GM06990 (cell line): ENCODE measurements around the gene PLOD1.

Source experiments
- DNase-seq: peaks from one replicate; pipeline ENCODE4 v3.0.0-alpha.2; 2011; ENCODE audit not compliant: insufficient read length; ENCODE audit errors: extremely low read depth
- H3K27me3 ChIP-seq: replicated peaks from 2 replicates; pipeline ENCODE4 v1.6.0; 2011; ENCODE audit warnings: low read length; ENCODE audit not compliant: control insufficient read depth, insufficient read depth
- H3K36me3 ChIP-seq: 2 replicates; pipeline ENCODE4 v1.5.1; 2011; ENCODE audit warnings: low read length; ENCODE audit not compliant: control insufficient read depth, insufficient read depth
- H3K4me3 ChIP-seq: replicated peaks from 2 replicates; pipeline ENCODE4 v1.5.1; 2011; ENCODE audit warnings: low read depth, mild to moderate bottlenecking, control low read depth, low read length
- CTCF ChIP-seq: IDR thresholded peaks from 2 replicates; pipeline ENCODE4 v1.5.1; 2011; ENCODE audit warnings: low read length, control low read depth, mild to moderate bottlenecking, inconsistent platforms; ENCODE audit not compliant: insufficient read depth, poor library complexity, severe bottlenecking

Gene PLOD1

GRCh38 chr1:12019858-12020509, 85.5 kb downstream of the PLOD1 start:
- no peak for TF ChIP-seq CTCF
- Histone ChIP-seq H3K4me3 (peak overlapping the region; percentile 91), H3K27me3 (no peaks in the 10 kb centered on the region), H3K36me3 (peaks cover 14% of the 10 kb centered on the region)
- no peak for DNase-seq

- TF ChIP-seq CTCF, result no peak
- H3K4me3 ChIP-seq, result no peak overlapping the region
- H3K27me3 ChIP-seq, result no peaks in the 10 kb centered on the region
- peaks cover 20% of the 10 kb centered on the region for H3K36me3 ChIP-seq
- DNase-seq, result no peak
Observed at GRCh38 chr1:12021616-12022015, 87.1 kb downstream of the PLOD1 start.

GRCh38 chr1:12022036-12022435, 87.5 kb downstream of the PLOD1 start:
- TF ChIP-seq CTCF, result no peak
- Histone ChIP-seq H3K4me3 (no peak overlapping the region), H3K27me3 (no peaks in the 10 kb centered on the region), H3K36me3 (peaks cover 21% of the 10 kb centered on the region)
- DNase-seq, result no peak
